Uterus (tissue), 2 donors: ENCODE data around the gene FCN3.

Experiments
- CTCF ChIP-seq, 4 experiments: fragments of 200-600 bp in 2 of 4; fragments of 450-650 bp in 2 of 4; sonication (generic) in 2 of 4; IDR thresholded peaks; one replicate each; pipeline ENCODE4 v1.5.1; 2016 to 2019; ENCODE audit warnings: antibody characterized with exemption in 4 of 4, mild to moderate bottlenecking in 2 of 4, moderate library complexity in 1 of 4
- POLR2A ChIP-seq, 2 donors: fragments of 450-650 bp; IDR thresholded peaks; one replicate each; pipeline ENCODE4 v1.6.1; 2016; ENCODE audit warnings: antibody characterized with exemption in 2 of 2, mild to moderate bottlenecking in 1 of 2, moderate library complexity in 1 of 2

- no peak for TF ChIP-seq CTCF (IDR thresholded peaks at IDR 0.05)
- no peak for TF ChIP-seq POLR2A (IDR thresholded peaks at IDR 0.05)
Observed at GRCh38 chr1:27343639-27344025, 31.0 kb downstream of the FCN3 start.
